SW 1271 (cell line): ENCODE data around the gene VPS37C.
"Not testable (repeated sequence)": the region's sequence is repeated elsewhere in the genome, so short reads cannot be mapped to it uniquely, and the experiment has no call there.

Experiments used
- DNase-seq, 2 experiments: peaks; one replicate each; lab custom pipeline; 2025; lab: John Stamatoyannopoulos, UW

The VPS37C gene

DNA sequence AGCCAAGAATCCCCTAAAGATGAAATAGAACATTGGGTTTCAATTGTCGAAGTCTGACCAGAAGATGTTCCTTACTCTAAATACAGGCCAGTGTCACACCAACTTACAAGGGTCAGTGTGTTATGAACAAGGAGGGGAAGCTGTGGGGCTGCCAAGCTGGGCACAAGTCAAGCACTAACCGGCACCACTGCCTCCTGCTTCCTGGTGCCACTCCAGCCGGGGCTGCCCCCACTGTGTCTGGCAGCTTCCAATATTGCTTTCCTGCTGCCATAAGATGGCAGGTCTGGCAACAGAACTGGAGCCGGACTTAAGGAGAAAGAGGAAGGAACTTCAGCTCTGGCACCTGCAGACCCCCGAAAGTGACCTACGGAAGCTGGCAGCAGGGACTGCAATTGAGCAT is 13.7 kb upstream of the VPS37C start:
- no peak for DNase-seq

- DNase-seq, result no peak
Observed at GRCh38 chr11:61174273-61174672, 13.0 kb upstream of the VPS37C start.

- DNase-seq, result no peak
Observed at GRCh38 chr11:61173456-61173855, 12.2 kb upstream of the VPS37C start.

DNA sequence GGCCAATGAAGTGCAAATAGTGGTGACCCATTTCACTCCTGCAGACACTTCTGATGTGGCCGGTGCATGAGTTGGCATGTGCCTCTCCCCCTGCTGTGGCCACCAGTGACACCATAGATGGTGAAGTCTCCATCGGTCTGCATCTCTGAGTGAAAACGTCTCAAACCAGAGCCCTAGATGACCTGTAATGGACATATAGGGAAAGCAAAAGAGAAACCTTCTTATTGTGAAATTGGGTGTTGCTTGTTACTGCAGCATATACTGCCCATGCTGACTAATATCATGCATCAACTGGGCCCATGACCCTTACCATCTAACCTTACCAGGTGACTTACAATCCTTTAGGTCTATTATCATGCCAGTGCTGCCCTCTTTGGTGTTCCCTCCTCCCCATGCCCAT is 11.7 kb upstream of the VPS37C start:
- DNase-seq, result no peak

DNA sequence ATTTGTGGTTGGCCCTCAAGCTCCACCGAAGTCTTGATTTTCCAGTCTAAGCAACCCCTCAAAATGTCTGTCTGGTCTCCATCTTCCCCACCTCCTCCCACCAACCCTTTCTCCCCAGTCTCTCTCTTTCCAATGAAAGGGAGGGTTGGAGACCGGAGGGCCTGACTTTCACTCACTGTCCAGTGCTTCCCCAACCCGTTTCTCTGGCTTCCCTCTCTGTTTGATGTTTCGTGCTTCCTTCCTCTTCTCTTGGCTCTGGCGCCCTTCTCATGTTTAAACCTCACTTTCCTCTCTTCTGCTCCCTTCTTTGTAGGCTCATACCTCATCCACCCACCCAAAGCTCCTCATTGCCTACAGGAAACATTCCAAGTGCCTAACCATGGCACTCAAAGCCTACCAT is 11.1 kb upstream of the VPS37C start:
- no peak for DNase-seq

DNA sequence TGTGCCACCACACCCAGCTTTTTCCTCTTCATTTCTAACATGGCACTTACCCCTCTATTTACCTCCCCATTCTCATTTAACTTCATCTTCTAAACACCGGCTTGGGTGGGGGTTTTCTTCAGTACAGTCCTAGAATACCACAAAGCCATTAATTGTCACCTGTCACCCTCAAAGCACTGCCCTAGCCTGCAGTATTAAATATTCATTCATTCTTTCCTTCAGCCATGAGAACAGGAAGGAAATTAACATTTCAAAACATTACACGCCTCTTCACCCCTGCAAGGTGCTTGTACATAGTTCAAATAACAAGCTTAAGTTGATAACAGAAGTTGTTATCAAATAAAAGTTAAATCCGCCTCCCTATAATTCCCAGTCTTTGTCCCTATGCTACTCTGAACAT is 10.7 kb upstream of the VPS37C start:
- no peak for DNase-seq

DNA sequence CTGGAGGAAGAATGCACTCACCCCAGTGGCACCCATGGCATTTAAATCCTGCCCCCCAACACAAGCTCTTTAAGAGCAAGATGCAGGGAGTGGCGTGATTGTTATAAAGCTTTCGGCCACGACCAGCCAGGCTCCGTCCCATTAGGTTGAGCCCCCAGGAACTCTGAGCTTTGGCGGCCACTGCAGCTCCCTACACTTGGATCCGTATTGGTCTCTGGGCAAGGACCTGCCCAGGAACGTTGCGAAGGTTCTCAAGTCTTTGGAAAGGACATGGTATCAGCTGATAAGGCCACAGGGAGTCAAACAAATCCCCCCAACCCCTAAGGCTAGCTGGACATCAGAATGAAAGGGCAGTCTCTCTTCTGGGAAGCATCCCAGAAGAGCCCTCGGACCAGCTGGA is 9.3 kb upstream of the VPS37C start:
- DNase-seq, result no peak

GRCh38 chr11:61168800-61169199 is 7.6 kb upstream of the VPS37C start:
- no peak for DNase-seq

- no peak for DNase-seq
Observed at GRCh38 chr11:61168042-61168688, 6.9 kb upstream of the VPS37C start.

DNA sequence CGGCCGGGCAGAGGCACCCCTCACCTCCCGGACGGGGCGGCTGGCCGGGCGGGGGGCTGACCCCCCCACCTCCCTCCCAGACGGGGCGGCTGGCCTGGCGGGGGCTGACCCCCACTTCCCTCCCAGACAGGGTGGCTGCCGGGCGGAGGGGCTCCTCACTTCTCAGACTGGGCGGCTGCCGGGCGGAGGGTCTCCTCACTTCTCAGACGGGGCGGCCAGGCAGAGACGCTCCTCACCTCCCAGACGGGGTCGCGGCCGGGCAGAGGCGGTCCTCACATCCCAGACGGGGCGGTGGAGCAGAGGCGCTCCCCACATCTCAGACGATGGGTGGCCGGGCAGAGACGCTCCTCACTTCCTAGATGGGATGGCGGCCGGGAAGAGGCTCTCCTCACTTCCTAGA is 5.1 kb upstream of the VPS37C start:
- not testable (repeated sequence) for DNase-seq

DNA sequence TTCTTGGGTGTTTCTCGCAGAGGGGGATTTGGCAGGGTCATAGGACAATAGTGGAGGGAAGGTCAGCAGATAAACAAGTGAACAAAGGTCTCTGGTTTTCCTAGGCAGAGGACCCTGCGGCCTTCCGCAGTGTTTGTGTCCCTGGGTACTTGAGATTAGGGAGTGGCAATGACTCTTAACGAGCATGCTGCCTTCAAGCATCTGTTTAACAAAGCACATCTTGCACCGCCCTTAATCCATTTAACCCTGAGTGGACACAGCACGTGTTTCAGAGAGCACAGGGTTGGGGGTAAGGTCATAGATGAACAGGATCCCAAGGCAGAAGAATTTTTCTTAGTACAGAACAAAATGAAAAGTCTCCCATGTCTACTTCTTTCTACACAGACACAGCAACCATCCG is 4.6 kb upstream of the VPS37C start:
- DNase-seq, result not testable (repeated sequence)

GRCh38 chr11:61164606-61165424 is 3.6 kb upstream of the VPS37C start:
- no peak for DNase-seq

DNA sequence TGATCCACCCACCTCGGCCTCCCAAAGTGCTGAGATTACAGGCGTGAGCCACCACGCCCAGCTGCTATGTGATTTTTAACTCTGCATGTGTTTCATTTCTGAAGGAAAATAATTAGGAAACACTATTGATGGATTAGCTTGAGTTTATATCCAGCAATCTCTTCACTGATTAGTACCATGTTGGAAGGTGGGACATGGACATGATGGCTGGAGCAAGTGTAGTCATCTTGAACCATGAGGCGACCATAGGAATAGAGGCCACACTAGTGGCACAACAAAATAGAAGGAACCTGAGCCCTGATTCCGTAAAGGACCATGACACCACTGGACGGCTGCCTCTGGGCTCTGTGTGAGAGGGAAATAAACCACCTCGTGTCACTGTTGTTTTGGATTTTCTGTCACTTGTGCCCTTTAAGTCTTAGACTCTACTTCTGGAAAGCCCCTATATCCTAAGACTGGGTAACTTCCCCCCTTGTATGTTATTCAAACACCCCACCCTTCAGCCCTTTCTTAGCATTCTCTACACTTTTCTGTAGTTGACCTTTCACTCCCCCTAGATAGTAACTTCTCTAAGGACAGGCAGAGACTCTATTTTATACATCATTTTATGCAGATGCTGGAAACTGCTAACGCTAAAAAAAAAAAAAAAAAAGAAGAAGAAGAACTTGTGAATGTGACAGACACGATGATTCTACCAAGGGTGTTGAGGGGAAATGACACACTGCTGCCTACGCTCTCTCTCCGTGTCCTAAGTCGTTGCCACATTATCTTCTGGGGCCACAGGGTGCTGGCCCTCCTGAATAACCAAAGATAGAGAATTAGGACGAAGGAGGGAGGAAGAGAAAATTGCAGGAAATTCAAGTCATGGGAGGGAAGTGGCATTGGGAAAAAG is 2.7 kb upstream of the VPS37C start:
- DNase-seq, result no peak

GRCh38 chr11:61163021-61163420 is 1.8 kb upstream of the VPS37C start:
- no peak for DNase-seq

- DNase-seq, result peak in 1 of 2 experiments; percentile 21
Observed at GRCh38 chr11:61162092-61162941, 1.1 kb upstream of the VPS37C start.

DNA sequence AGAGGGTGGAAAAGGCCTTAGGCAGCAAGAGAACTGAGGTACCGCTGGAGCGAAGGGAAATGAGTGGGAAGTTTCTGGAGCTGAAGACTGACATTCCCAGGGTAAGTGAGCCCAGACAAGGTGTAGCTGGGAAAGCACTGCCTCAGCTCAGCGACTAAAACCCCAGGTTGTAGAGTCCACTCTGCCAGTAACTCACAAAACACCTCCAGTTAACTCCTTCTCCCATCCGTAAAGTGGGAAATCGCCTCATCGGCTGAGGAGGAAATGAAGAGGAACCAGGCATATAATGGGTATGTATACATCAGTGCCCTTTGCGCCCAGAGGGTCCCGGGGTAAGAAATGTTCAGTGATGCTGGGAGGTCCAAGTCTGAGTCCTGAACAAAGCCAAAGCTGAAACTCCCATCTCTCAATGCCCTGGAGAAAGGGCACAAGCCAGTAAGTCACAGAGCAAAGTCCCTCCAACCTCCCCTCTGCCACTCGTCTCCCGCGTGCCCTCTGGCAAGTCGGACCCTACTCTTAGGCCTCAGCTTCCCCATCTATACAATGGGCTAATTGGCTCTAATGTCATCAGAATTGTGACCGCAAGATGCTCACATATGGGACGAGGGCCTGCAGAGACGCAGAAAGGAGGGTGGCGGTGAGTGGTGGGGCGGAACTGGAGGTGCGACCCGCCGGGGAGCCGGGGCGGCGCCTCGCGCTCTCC is 588 bp downstream of the VPS37C start:
- no peak for DNase-seq

DNA sequence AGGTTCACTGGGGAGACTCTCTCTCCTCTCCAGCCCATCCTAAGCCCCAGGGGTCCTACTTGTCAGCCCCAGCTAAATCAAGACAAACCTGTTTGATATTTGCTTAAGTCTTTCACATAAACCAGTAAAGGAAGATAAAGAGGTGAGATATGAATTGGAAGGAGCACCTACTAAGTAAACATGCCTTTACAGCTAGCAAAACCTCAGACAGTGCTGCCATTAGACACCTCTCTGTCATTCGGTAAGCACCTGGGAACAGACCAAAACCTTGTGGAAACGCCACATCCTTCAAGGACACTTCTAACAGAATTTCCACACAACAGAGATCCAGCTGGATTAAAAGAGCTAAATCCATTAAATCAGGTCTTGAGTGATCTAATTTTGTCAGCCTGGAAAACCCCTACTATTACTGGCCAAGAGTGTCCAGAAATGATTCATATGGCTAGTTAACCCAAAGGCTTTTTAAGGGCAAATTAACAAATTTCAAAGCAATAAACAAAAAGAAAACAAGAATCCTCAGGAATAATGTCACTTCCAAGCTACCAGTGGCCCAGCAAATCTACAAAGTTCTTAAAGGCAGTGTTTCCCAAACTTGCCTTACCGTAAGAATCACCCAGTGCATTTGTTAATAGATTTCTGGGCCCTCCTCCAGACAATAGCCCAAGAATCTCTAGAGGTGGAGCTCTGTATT is 2.4 kb downstream of the VPS37C start:
- no peak for DNase-seq

GRCh38 chr11:61157743-61158142 is 3.5 kb downstream of the VPS37C start:
- no peak for DNase-seq

GRCh38 chr11:61155741-61156140 is 5.5 kb downstream of the VPS37C start:
- DNase-seq, result no peak

DNA sequence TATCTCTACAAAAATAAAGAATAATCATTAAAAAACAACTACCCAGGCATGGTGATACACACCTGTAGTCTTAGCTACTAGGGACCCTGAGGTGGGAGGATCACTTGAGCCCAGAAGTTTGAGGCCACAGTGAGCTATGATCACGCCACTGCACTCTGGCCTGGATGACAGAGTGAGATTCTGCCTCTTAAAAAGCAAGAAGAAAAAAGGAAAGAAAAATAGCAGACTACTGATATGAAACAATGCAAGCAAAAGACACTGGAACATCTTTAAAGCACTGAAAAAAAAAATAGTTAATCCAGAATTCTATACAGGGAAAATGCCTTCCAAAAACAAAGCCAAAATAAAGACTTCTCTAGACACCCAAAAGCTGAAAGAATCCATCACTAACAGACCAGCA is 5.9 kb downstream of the VPS37C start:
- DNase-seq, result no peak
